ENCODE results near the gene SAPCD1.

Gene SAPCD1

GRCh38 chr6:31729515-31729978 lies 32.9 kb upstream of the SAPCD1 start:
- DNase-seq = peak in 2 of 3 experiments; percentile 14 to 68

- DNase-seq = peak in 1 of 3 experiments; percentile 62
These were observed 32.4 kb upstream of the SAPCD1 start for GRCh38 chr6:31729979-31730630.

- peak in 1 of 3 experiments; percentile 23 for DNase-seq
These were observed 31.8 kb upstream of the SAPCD1 start for GRCh38 chr6:31730631-31731086.

GRCh38 chr6:31732029-31732428 lies 30.4 kb upstream of the SAPCD1 start:
- peak in 1 of 3 experiments; percentile 10 for DNase-seq

- DNase-seq = peak in 1 of 3 experiments; percentile 12
These were observed 28.7 kb upstream of the SAPCD1 start for GRCh38 chr6:31733734-31734133.

GRCh38 chr6:31734247-31734820 lies 28.1 kb upstream of the SAPCD1 start:
- DNase-seq = no peak

GRCh38 chr6:31734821-31735406 lies 27.5 kb upstream of the SAPCD1 start:
- peak; percentile 8 to 47 (median 35) for DNase-seq

GRCh38 chr6:31736021-31736767 lies 26.3 kb upstream of the SAPCD1 start, which contains the start of gene CLIC1:
TSS of gene CLIC1 (minus strand) at chr6:31736530. CDS start at chr6:31736300, 230 bp downstream.
- DNase-seq = peak; percentile 72 to 89 (median 77)

GRCh38 chr6:31736768-31737314 lies 25.6 kb upstream of the SAPCD1 start:
- no peak for DNase-seq

GRCh38 chr6:31737315-31737990 lies 25.0 kb upstream of the SAPCD1 start:
- peak in 2 of 3 experiments; percentile 47 to 82 for DNase-seq

GRCh38 chr6:31737991-31738979 lies 24.2 kb upstream of the SAPCD1 start:
- peak; percentile 10 to 92 (median 84) for DNase-seq

- DNase-seq = peak; percentile 99 to 100 (median 99)
These were observed 22.6 kb upstream of the SAPCD1 start, which contains the start of gene MSH5 for GRCh38 chr6:31739639-31740396. TSS of gene MSH5 (plus strand) at chr6:31740005. CDS start at chr6:31740467, 462 bp downstream.

GRCh38 chr6:31740397-31741223 lies 21.8 kb upstream of the SAPCD1 start:
- DNase-seq = peak in 1 of 3 experiments; percentile 52

- DNase-seq = no peak
These were observed 20.6 kb upstream of the SAPCD1 start for GRCh38 chr6:31741815-31742214.

- DNase-seq = no peak
These were observed 19.6 kb upstream of the SAPCD1 start for GRCh38 chr6:31742894-31743293.

- DNase-seq = no peak
These were observed 18.0 kb upstream of the SAPCD1 start for GRCh38 chr6:31744422-31744821.

- DNase-seq = no peak
These were observed 13.0 kb upstream of the SAPCD1 start for GRCh38 chr6:31749301-31750036.

- DNase-seq = no peak
These were observed 11.9 kb upstream of the SAPCD1 start for GRCh38 chr6:31750411-31751022.
